Activated naive CD4-positive, alpha-beta T cell treated with Interleukin-2 at 50 U/mL for 16 hours (primary cell): ENCODE measurements around the gene RANGAP1.

ENCODE experiments used
- DNase-seq: peaks from one replicate; pipeline ENCODE4 v3.0.0-alpha.2; 2020

RANGAP1 gene

GRCh38 chr22:41256254-41257253 lies 29.4 kb downstream of the RANGAP1 start:
- no peak for DNase-seq

DNA sequence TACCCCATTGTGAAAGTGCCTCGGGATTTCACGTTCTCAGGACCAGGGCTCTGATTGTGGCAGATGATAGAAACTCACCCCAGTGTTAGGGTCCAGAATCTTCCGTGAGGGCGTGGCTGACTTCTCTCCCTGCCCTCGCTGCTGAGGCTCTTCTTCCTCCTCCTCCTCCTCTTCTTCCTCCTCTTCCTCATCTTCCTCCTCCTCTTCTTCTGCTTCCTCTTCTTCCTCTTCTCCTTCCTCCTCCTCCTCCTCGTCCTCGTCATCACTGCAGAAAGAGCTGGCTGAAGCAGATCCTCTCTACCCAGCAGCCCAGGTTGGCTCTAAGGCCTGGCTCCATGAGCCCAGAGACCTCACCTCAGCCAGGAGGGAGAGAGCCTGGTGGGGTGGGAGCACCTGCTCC lies 31.8 kb downstream of the RANGAP1 start:
- DNase-seq = no peak

- DNase-seq = no peak
Observed at GRCh38 chr22:41252365-41252764, 33.6 kb downstream of the RANGAP1 start.

DNA sequence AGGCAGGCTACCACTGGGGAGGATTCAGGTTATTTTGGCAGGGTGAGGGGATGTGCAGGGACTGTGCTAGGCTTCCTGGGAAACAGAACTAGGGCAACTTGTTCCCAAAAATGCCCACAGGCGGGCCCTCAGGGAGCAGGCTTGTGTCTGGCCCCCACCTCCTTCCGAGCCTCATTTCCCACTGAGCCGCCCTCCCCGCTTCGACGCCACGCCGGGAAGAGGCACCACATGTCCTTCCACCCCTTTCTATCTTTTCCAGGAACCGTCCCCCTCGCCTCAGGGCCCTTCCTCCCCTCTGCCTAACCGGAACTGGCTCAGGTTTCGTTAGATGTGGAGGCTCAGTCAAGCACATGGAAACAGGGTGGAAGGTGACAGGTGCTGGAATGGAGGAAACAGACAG lies 35.9 kb downstream of the RANGAP1 start:
- DNase-seq = no peak

GRCh38 chr22:41249442-41249841 lies 36.5 kb downstream of the RANGAP1 start:
- DNase-seq = no peak

DNA sequence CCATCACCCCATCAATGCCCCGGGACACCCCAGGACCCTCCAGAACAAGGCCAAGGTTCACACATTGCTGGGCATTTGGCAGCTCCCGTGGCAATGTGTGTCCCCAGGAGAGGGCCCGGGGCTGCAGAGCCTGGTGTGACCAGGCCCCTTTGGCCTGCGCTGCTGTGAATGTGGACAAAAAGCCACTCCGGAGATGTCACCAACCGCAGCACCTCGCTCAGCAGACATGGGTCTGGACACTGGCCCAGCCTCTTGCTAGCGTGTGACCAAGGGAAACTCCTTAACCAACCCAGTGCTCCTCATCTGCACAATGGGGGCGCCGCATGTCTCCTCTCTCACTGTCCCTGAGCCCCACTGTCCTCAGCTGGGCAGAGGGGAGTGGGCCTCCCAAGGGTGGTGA lies 37.2 kb downstream of the RANGAP1 start:
- no peak for DNase-seq

DNA sequence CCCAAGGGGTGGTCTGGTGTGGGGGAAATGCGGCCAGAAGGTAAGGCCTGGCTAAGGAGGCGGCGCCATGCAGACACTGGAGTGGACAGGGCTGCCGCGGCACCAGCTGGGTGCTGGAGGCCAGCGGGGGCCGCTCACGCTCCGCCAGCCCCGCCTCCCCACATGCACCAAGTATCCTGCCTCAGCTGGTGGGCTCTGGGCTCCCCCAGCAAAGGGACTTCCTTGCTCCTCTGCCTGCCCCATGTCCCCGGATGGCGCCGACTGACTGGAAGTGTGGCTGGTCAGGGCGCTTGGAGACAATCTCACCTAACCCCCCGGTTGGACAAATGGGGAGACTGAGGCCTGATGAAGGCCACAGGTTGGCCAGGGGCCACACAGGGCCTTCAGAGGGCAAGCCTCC lies 37.7 kb downstream of the RANGAP1 start:
- DNase-seq = no peak

DNA sequence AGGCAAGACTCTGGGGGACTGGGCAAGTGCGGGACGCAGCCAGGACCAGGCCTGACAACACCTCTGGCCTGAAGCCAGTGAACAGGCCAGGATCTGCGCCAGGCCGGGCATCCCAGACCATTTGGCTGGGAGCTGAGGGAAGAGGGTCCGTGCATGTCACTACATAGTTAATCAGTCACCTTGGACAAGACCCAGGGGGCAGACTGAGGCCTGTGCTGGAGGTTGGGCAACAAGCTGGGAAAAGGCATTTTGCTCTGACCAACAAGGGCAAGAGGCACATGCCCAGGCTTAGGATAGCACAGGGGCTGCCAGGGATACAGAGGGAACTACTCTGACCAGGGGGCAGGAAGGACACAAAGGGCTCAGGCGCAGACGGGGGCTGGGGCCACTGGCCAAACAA lies 38.3 kb downstream of the RANGAP1 start:
- no peak for DNase-seq

DNA sequence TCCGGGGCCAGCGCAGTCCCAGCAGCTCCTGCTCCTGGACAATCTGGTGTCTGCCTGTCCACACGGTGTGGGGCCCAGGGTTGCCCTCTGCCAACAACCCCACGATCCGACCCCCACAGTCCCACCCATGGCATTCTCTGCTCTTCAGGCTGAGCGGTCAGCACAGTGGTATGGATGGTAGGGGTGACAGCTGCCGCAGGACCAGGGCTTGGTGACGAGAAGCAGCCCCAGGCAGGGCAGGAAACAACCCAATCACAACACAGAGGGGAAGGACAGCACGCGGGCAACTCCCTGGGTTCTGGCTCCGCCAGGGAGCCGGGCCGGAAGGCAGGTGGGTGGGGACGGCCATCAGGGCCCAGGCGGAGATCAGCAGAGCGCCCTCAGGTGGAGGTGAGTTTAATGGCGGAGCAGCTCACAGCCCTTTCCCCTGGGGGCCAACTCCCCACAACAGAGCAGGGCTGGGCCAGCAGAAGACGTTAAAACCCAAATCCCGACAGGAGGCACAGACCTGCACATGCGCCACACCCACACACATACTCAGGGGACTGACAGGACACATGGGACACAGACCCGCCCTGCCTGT lies 40.0 kb downstream of the RANGAP1 start:
- DNase-seq = no peak

DNA sequence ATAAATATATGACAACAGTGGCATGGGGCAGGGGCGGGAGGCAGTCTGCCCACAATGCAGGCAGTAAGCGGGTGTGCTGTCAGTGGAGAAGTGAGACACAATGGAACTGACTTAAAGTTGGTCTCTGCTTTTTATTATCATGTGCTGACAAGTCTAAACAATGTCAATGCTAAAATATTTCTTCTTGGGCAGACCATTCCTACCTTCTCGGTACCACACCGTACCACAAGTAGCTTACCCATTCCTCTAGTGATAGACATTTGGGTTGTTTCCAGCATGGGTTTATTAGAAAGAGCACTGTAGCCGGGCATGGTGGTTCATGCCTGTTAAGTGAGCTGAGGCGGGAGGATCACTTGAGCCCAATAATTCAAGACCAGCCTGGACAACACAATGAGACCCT lies 42.6 kb downstream of the RANGAP1 start:
- no peak for DNase-seq

- DNase-seq = no peak
Observed at GRCh38 chr22:41242396-41243117, 43.4 kb downstream of the RANGAP1 start.

DNA sequence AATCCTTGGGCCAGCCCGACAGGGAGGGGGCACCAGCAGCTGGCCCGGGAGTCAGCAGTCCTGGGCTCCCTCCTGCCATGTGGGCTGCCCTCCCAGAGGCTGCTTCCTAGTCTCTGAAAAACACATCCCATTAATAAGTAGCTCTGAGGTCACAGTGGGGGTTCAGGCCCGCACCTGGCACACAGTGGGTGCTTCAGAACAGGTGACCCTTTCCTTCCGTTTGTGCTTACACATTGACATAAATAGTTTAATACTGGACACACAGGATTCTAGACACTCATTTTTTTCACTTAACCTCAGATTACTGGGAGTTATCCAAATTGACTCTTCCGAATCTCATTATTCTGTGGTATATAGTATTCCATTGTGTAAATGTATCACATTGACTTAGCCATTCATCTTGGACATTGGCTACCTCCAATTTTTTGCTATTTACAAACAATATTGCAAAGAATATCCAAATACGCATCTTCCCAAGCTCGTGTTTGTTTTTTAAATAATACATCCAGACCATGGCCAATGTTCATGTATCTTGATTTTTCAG lies 44.8 kb downstream of the RANGAP1 start:
- no peak for DNase-seq

- DNase-seq = no peak
Observed at GRCh38 chr22:41240377-41241132, 45.4 kb downstream of the RANGAP1 start, which contains the start of gene CHADL. TSS of gene CHADL (minus strand) at chr22:41240931. CDS start at chr22:41240881, 50 bp downstream.

GRCh38 chr22:41239443-41240128 lies 46.4 kb downstream of the RANGAP1 start:
- DNase-seq = no peak

DNA sequence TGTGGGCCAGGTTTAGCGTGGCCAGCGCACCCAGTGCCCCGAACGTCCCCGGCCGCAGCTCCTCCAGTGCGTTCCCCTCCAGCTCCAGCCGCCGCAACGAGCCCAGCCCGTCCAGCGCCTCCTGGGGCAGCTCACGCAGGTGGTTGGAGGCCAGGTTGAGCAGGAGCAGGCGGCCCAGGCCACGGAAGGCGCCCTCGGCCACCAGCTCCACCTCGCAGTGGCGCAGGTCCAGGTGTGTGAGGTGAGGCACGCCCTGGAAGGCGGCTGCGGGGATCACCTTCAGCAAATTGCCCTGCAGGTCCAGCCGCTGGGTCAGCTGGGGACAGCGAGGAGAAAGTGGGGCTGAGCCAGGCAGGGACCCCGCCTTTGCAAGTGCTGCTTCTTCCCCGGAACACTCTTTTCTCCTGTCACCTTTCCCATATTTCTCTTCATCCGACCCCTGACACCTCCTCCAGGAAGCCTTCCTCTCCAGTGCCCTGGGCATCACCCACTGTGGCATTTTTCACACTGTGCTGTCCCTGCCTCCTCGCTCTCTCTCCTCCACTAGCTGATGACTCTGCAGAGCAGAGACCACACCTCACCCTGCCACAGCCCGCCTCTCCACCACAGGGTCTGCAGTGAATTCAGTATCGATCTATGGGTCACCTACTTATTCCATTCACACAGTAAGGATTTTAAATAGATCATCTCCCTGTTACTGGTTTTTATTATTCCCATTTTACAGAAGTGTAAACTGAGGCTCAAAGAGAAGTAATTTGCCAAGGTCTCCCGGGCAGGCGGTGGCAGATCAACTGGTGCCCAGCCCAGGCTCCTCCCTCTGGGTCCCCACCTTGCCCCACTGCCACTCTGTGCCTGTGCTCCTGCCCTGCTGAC lies 47.2 kb downstream of the RANGAP1 start:
- DNase-seq = no peak

GRCh38 chr22:41237707-41238569 lies 48.0 kb downstream of the RANGAP1 start:
- peak; percentile 79 for DNase-seq

DNA sequence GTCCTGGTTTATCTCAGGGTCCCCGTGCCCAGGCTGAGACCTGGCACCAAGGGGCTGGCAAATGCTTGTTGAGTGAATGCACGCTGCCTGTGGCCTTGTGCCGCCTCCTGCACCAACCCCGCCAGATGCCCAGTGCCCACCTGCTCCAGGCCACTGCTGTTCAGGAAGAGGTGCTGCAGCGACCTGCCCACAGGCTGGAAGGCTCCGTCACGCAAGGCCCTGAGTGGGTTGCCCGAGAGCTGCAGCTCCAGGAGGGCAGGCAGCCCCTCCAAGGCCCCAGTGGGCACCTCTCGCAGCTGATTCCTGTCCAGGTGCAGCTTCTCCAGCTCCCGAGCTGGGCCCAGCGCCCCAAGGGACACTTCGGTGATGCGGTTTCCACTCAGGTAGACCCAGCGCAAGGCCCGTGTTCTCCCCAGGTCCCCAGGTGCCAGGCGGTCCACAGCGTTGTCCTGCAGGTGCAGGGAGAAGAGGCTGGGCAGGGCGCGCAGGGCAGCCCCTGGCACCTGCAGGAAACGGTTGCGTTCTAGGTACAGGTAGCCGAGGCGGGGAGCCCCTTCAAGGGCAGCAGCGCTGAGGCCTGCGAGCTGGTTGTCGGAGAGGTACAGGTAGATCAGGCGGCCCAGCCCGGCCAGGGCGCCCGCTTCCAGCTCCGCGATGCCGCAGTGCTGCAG lies 48.8 kb downstream of the RANGAP1 start:
- DNase-seq = no peak

- DNase-seq = no peak
Observed at GRCh38 chr22:41234815-41235695, 50.9 kb downstream of the RANGAP1 start.
